Ishikawa (cell line): ENCODE measurements around the gene H3-3A.

Experiments
- CEBPB ChIP-seq: IDR thresholded peaks from 2 replicates; pipeline ENCODE4 v1.6.1; 2012
- CREB1 ChIP-seq: IDR thresholded peaks from 2 replicates; pipeline ENCODE4 v1.6.1; 2012; ENCODE audit warnings: low read depth
- EGR1 ChIP-seq: IDR thresholded peaks from 2 replicates; pipeline ENCODE4 v1.6.1; 2012
- EP300 ChIP-seq: IDR thresholded peaks from 2 replicates; pipeline ENCODE4 v1.6.1; 2012; ENCODE audit warnings: borderline replicate concordance
- FOXM1 ChIP-seq: IDR thresholded peaks from 2 replicates; pipeline ENCODE4 v1.6.1; 2012; ENCODE audit warnings: low read depth, borderline replicate concordance
- NFIC ChIP-seq: IDR thresholded peaks from 2 replicates; pipeline ENCODE4 v1.6.1; 2012
- RAD21 ChIP-seq: IDR thresholded peaks from 2 replicates; pipeline ENCODE4 v1.6.1; 2012; ENCODE audit warnings: low read depth
- TAF1 ChIP-seq: IDR thresholded peaks from 2 replicates; pipeline ENCODE4 v1.6.1; 2012; ENCODE audit warnings: low read depth, mild to moderate bottlenecking
- TCF12 ChIP-seq: IDR thresholded peaks from 2 replicates; pipeline ENCODE4 v1.6.1; 2012; ENCODE audit warnings: low read depth
- TEAD4 ChIP-seq: IDR thresholded peaks from 2 replicates; pipeline ENCODE4 v1.6.1; 2012
- YY1 ChIP-seq: IDR thresholded peaks from 2 replicates; pipeline ENCODE4 v1.6.1; 2012; ENCODE audit warnings: low read depth
- ZBTB7A ChIP-seq: IDR thresholded peaks from 2 replicates; pipeline ENCODE4 v1.6.1; 2012; ENCODE audit warnings: low read depth
- TF ChIP-seq, protein P1 (sequence below): IDR thresholded peaks from 2 replicates; pipeline ENCODE4 v1.6.1; 2012
- TF ChIP-seq, protein P2 (sequence below): IDR thresholded peaks from 2 replicates; pipeline ENCODE4 v1.6.1; 2012; ENCODE audit warnings: low read depth, mild to moderate bottlenecking
- TF ChIP-seq, protein P3 (sequence below): IDR thresholded peaks from 2 replicates; pipeline ENCODE4 v1.6.1; 2012

Gene H3-3A

DNA sequence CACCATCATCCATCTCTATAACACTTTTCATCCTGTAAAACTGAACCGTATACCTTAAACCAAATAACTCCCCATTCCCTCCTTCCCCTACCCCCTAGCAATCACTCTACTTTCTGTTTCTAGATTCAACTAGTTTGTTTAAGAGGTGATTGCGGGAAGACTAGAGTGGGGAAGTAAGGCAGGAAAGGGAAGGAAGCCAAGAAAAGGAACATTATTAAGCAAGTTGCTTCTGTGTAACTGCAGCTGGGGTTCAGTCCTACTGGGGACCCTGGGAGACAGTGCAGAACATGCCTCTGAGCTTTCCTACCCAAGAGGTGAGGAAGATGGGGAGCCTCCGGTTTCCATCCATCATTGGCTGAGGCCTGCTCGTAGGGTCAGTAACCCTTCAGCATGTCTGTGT lies 28.9 kb upstream of the H3-3A start:
- TF ChIP-seq FOXM1 (no peak), ZBTB7A (no peak), NFIC (no peak), RAD21 (no peak), TEAD4 (no peak), EGR1 (no peak), CREB1 (no peak), YY1 (no peak), TCF12 (no peak), CEBPB (no peak), TAF1 (no peak), EP300 (no peak)
- TF ChIP-seq, protein P1, sequence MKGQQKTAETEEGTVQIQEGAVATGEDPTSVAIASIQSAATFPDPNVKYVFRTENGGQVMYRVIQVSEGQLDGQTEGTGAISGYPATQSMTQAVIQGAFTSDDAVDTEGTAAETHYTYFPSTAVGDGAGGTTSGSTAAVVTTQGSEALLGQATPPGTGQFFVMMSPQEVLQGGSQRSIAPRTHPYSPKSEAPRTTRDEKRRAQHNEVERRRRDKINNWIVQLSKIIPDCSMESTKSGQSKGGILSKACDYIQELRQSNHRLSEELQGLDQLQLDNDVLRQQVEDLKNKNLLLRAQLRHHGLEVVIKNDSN: no peak
- TF ChIP-seq, protein P2, sequence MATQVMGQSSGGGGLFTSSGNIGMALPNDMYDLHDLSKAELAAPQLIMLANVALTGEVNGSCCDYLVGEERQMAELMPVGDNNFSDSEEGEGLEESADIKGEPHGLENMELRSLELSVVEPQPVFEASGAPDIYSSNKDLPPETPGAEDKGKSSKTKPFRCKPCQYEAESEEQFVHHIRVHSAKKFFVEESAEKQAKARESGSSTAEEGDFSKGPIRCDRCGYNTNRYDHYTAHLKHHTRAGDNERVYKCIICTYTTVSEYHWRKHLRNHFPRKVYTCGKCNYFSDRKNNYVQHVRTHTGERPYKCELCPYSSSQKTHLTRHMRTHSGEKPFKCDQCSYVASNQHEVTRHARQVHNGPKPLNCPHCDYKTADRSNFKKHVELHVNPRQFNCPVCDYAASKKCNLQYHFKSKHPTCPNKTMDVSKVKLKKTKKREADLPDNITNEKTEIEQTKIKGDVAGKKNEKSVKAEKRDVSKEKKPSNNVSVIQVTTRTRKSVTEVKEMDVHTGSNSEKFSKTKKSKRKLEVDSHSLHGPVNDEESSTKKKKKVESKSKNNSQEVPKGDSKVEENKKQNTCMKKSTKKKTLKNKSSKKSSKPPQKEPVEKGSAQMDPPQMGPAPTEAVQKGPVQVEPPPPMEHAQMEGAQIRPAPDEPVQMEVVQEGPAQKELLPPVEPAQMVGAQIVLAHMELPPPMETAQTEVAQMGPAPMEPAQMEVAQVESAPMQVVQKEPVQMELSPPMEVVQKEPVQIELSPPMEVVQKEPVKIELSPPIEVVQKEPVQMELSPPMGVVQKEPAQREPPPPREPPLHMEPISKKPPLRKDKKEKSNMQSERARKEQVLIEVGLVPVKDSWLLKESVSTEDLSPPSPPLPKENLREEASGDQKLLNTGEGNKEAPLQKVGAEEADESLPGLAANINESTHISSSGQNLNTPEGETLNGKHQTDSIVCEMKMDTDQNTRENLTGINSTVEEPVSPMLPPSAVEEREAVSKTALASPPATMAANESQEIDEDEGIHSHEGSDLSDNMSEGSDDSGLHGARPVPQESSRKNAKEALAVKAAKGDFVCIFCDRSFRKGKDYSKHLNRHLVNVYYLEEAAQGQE: no peak
- TF ChIP-seq, protein P3, sequence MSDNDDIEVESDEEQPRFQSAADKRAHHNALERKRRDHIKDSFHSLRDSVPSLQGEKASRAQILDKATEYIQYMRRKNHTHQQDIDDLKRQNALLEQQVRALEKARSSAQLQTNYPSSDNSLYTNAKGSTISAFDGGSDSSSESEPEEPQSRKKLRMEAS: no peak

DNA sequence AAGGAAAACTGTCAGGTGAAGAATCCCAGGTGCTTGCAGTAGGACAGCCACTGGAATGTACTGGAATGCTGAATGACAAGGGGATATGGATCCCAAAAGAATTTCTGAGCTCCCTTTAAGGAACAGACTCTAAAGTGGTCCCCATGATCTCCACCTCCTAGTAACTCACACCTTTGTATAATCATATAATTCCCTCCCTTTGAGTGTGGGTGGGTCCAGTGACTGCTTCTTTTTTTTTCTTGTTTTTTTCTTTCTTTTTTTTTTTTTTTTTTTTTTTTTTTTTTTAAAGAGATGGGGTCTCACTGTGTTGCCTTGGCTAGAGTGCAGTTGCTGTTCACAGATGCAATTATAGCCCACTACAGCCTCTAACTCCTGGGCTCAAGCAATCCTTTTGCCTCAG lies 28.5 kb upstream of the H3-3A start:
- no peak for TF ChIP-seq FOXM1
- TF ChIP-seq RAD21: no peak
- no peak for TF ChIP-seq TEAD4

DNA sequence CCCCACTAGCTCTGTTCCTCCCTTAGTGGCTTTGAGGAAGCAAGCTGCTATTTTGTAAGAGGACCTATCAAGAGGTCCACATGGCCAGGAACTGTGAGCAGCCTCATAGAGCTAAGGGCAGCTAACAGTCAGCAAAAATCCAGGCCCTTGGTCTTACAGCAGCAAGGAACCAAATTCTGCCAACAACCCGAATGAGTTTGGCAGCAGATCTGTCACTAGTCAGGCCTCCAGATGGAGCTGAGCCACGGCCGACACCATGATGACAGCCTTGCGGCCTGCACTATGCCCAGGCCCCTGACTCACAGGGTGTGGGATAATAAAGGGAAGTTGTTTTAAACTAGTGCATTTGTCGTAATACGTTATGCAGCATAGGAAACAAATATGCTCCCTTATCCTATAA lies 28.0 kb upstream of the H3-3A start:
- TF ChIP-seq, protein P2: no peak
- TF ChIP-seq CREB1 (no peak), RAD21 (no peak), TAF1 (no peak), NFIC (no peak), FOXM1 (no peak), ZBTB7A (no peak), TEAD4 (no peak), EGR1 (no peak), YY1 (no peak), TCF12 (no peak), CEBPB (no peak), EP300 (no peak)
- TF ChIP-seq, protein P3: no peak
- TF ChIP-seq, protein P1: no peak

DNA sequence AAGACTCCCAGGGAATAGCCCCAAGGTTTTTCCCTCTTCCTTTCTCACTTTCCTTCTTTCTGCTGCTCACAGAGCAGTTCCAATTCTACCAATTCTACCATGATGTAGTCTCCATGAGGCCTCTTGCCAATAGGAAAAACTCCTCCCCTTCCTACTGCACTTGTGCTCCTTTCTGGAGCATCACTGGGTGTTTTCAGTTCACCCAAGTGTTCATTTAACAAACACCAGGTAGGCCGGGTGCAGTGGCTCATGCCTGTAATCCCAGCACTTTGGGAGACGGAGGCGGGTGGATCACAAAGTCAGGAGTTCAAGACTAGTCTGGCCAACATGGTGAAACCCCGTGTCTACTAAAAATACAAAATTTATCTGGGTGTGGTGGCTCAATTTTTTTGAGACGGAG lies 26.6 kb upstream of the H3-3A start:
- TF ChIP-seq YY1 (no peak), TEAD4 (no peak), ZBTB7A (no peak), EP300 (no peak), RAD21 (no peak), FOXM1 (no peak), NFIC (no peak), TAF1 (no peak)
- TF ChIP-seq, protein P1: no peak
- TF ChIP-seq, protein P2: no peak
- TF ChIP-seq, protein P3: no peak

DNA sequence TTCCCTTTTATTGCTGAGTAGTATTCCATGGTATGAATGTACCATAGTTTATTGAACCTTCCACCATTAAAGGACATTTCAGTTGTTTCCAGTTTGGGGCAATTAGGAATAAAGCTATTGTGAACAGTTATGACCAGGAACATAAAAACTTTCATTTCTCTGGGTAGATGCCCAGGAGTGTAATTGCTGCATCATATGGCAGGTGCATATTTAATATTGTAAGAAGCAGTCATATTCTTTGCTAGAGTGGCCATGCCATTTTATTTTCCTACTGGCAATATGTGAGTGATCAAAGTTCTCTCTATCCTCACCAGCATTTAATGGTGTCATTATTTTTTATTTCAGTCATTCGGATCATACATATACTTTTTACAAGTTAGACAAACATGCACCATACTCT lies 23.9 kb upstream of the H3-3A start:
- TF ChIP-seq, protein P1: no peak
- TF ChIP-seq TAF1 (no peak), RAD21 (no peak), FOXM1 (no peak), EP300 (no peak), ZBTB7A (no peak), NFIC (no peak), YY1 (no peak), TEAD4 (no peak), EGR1 (no peak)
- TF ChIP-seq, protein P2: no peak
